SU-DHL-6 (cell line): ENCODE data around the gene MRPL21.

Source experiments
- EZH2phosphoT487 ChIP-seq: fragments of 200-600 bp; sonication (generic), shearing (Covaris generic); conservative IDR thresholded peaks from 2 replicates; pipeline ENCODE4 v1.6.1; 2018; ENCODE audit warnings: mild to moderate bottlenecking, antibody characterized with exemption, low read length, moderate library complexity, mixed read lengths
- TF ChIP-seq, protein P1 (sequence below): fragments of 200-600 bp; sonication (generic); IDR thresholded peaks from one replicate; pipeline ENCODE4 v1.5.1; 2017; ENCODE audit warnings: antibody characterized with exemption, mild to moderate bottlenecking, low read length, moderate library complexity; ENCODE audit not compliant: insufficient read depth, poor library complexity, severe bottlenecking

DNA sequence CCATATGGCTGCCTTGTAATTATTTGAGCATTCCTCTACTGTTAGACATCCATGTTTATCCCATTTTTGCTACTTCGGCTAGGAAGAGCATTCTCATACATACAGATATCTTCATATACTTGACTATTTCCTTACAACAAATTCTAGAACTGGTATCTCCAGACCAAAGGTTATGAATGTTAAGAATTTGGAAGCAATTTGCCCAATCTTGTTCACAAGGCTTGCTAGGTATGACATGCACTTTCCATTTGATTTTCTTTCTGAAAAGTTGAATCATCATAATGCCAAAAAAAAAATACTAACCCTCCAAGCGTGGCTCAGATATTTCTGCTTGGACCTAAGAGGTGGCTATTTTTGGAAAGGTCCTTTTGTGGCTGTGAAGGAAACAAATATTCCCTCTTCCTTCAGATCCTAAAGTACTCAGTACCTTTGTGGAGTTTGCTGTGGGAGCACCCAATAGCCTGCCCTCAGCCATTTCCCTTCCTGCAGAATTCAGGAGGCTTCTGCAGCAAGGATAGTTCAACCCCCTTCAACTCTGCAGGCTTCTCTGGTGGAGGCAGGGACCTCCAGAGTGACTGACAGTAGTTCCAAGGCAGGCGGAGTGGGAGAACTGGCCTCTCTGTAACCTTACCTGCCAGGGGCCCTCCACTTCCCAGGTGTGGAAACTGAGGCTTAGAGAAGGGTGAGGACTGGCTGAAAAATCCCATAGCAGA is 39.9 kb downstream of the MRPL21 start:
- TF ChIP-seq, protein P1, sequence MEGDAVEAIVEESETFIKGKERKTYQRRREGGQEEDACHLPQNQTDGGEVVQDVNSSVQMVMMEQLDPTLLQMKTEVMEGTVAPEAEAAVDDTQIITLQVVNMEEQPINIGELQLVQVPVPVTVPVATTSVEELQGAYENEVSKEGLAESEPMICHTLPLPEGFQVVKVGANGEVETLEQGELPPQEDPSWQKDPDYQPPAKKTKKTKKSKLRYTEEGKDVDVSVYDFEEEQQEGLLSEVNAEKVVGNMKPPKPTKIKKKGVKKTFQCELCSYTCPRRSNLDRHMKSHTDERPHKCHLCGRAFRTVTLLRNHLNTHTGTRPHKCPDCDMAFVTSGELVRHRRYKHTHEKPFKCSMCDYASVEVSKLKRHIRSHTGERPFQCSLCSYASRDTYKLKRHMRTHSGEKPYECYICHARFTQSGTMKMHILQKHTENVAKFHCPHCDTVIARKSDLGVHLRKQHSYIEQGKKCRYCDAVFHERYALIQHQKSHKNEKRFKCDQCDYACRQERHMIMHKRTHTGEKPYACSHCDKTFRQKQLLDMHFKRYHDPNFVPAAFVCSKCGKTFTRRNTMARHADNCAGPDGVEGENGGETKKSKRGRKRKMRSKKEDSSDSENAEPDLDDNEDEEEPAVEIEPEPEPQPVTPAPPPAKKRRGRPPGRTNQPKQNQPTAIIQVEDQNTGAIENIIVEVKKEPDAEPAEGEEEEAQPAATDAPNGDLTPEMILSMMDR = no peak
- no peak for TF ChIP-seq EZH2phosphoT487
